Measurements from ENCODE around the gene ZDHHC8.

DNA sequence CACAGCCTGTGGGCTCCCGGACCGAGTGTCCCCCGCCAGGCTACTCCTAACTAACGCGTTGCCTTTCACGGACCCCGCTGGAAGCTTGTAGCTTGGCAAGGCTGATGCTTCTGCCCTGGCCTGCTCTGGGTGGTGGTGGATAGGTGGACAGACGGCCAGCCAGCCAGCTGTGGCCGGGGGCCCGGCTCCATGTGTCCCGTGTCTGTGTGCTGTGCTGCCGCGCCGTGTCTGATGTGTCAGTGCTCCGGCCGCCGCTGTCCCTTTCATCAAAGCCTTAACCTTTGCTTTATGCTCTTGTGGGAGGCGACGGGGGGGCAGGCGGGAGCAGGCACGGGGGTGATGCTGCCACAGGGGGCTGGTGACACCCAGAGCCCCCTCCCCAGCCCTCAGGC, 14.2 kb downstream of the ZDHHC8 start:
- TF ChIP-seq, protein P1, sequence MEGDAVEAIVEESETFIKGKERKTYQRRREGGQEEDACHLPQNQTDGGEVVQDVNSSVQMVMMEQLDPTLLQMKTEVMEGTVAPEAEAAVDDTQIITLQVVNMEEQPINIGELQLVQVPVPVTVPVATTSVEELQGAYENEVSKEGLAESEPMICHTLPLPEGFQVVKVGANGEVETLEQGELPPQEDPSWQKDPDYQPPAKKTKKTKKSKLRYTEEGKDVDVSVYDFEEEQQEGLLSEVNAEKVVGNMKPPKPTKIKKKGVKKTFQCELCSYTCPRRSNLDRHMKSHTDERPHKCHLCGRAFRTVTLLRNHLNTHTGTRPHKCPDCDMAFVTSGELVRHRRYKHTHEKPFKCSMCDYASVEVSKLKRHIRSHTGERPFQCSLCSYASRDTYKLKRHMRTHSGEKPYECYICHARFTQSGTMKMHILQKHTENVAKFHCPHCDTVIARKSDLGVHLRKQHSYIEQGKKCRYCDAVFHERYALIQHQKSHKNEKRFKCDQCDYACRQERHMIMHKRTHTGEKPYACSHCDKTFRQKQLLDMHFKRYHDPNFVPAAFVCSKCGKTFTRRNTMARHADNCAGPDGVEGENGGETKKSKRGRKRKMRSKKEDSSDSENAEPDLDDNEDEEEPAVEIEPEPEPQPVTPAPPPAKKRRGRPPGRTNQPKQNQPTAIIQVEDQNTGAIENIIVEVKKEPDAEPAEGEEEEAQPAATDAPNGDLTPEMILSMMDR (IDR thresholded peaks at IDR 0.05) = no peak
- no peak for TF ChIP-seq POLR2A (IDR thresholded peaks at IDR 0.05)
